Heart right ventricle (tissue), 16 donors: ENCODE measurements around the gene TTC21A. TPM values are rescaled to one million over a fixed set of nuclear protein-coding genes. Genes with fewer than 3 reads are reported as not detected.

Source experiments
- ATAC-seq, 8 donors: fragments of 200-7000 bp; cut with Tn5 transposase; one replicate each; pipeline ENCODE4 v1.9.1; 2020; ENCODE audit warnings: mild to moderate bottlenecking in 8 of 8, moderate library complexity in 8 of 8, moderate number of reproducible peaks in 1 of 8
- DNase-seq, 2 donors: peaks; one replicate each; pipeline ENCODE4 v3.0.0-alpha.2; 2020
- H3K27ac ChIP-seq, 10 donors: fragments of 200-600 bp; sonication (generic) in 2 of 10; one replicate each; pipeline versions ENCODE4 v1.5.0 to v1.8.0; 2020 to 2022; ENCODE audit warnings: mild to moderate bottlenecking in 3 of 10
- H3K27me3 ChIP-seq, 7 donors: fragments of 200-600 bp; one replicate each; pipeline ENCODE4 v1.8.0; 2021 to 2022; ENCODE audit warnings: mild to moderate bottlenecking in 2 of 7
- H3K36me3 ChIP-seq, 9 donors: fragments of 200-600 bp; sonication (generic) in 1 of 9; one replicate each; pipeline versions ENCODE4 v1.5.0 to v1.8.0; 2020 to 2022; ENCODE audit warnings: mild to moderate bottlenecking in 2 of 9
- H3K4me1 ChIP-seq, 9 donors: fragments of 200-600 bp; sonication (generic) in 1 of 9; one replicate each; pipeline versions ENCODE4 v1.5.0 to v1.8.0; 2020 to 2022; ENCODE audit warnings: mild to moderate bottlenecking in 4 of 9
- H3K4me3 ChIP-seq, 10 donors: fragments of 200-600 bp; sonication (generic) in 2 of 10; one replicate each; pipeline versions ENCODE4 v1.5.0 to v1.8.0; 2020 to 2022; ENCODE audit warnings: mild to moderate bottlenecking in 7 of 10, moderate library complexity in 2 of 10
- H3K9me3 ChIP-seq, 11 donors: fragments of 200-600 bp in 10 of 11; sonication (generic) in 2 of 11; one replicate each; pipeline versions ENCODE4 v1.5.0 to v1.8.0; 2013 to 2022; ENCODE audit warnings: mild to moderate bottlenecking in 2 of 11, control low read depth in 1 of 11, moderate library complexity in 1 of 11
- CTCF ChIP-seq, 9 donors: fragments of 200-600 bp; sonication (generic) in 2 of 9; IDR thresholded peaks; one replicate each; pipeline versions ENCODE4 v1.5.0 to v1.8.0; 2021 to 2022; ENCODE audit warnings: antibody characterized with exemption in 9 of 9, mild to moderate bottlenecking in 5 of 9, moderate library complexity in 1 of 9
- WGBS, 2 donors: extraction: QIAGEN DNeasy Blood & Tissue Kit; methylation state at CpG; one replicate each; pipeline ENCODE4 v1.1.7; 2013; ENCODE audit warnings: inconsistent platforms in 1 of 2; 5-methylcytosine and 5-hydroxymethylcytosine counted together
- intact Hi-C, 10 donors: fragments of 100-400 bp; cut with DNase I; formaldehyde crosslinking; loops; one replicate each; pipeline versions ENCODE4 v1.11.1 to v1.14.2; 2022
- polyA plus RNA-seq, 2 donors: library from polyadenylated mRNA; stranded (reverse); fragments of 200-250 nt; gene quantifications; one replicate each; pipeline ENCODE4 v1.2.3, GENCODE V29; 2013
- total RNA-seq, 10 donors: library from RNA; stranded (reverse); fragmentation: NEBNext Ultra II Directional in 3 of 10; extraction: Animal tissue kit (Norgen Biotek cat#: 25700) in 3 of 10; gene quantifications; one replicate each; pipeline versions ENCODE4 v1.2.1 to v1.2.4, GENCODE V29; 2021 to 2023
- donor health status: Arrhythmogenic right ventricular cardiomyopathy.
- donor health status: ischemic (EF 13 %, LVEDD 7.1; RV severe dilation, severe dysfunction).
- donor health status: healthy with polysubstance abuse.
- donor health status: DM: no; HTN: yes; CAD: no.
- donor health status: DM: no; HTN: no; CAD: no.
- donor health status: ischemic (EF 25% LVEDD 6.9; RV normal size, moderate dysfunction).
- donor health status: ischemic (EF 25% LVEDD 5.7; RV mildly dilated, moderate dysfunction).
- donor health status: healthy.
- donor health status: DM: yes; HTN: yes; CAD: no.
- donor health status: Ischemic cardiomyopathy.
- donor health status: ischemic (EF 35%, LVEDD 5.7; RV mildly dilated, moderate dysfunction).
- donor health status: nonischemic (EF 11% LVEDD 7.7; RV severe dilation, severe dysfunction).
- donor health status: DM: yes; HTN: yes; CAD: no.
- donor health status: PGD.
- donor health status: ischemic (EF 29% LVEDD 5.4; RV normal size, mild dysfunction).
- donor health status: nonischemic (EF 23%, LVEDD 6.1; RV moderate dilation, normal function).

Gene TTC21A
- total and polyA plus RNA-seq, 12 donors = 0.80 to 7.5 (median 1.5) TPM

- peaks cover 0 to 62% (median 0%) of the 10 kb centered on the region in 9 donors for H3K36me3 ChIP-seq
- 80 to 83% methylated on average over 4 of the region's 4 CpGs for WGBS, 2 donors
- peak overlapping the region in 4 of 10 donors; percentile 7 to 67 (median 54) for H3K27ac ChIP-seq
Measured at GRCh38 chr3:39184968-39185285, 77.4 kb downstream of the TTC21A start.

GRCh38 chr3:39185326-39185958, 78.0 kb downstream of the TTC21A start:
- Histone ChIP-seq H3K27me3 (no peaks in the 10 kb centered on the region), H3K4me3 (peak overlapping the region in 1 of 10 donors; percentile 68), H3K27ac (peak overlapping the region in 4 of 10 donors; percentile 13 to 44 (median 28)), H3K9me3 (no peaks in the 10 kb centered on the region), H3K36me3 (peaks cover 0 to 62% (median 0%) of the 10 kb centered on the region in 9 donors), H3K4me1 (peaks cover 14 to 89% (median 53%) of the 10 kb centered on the region in 9 donors)
- TF ChIP-seq CTCF (IDR thresholded peaks at IDR 0.05) = no peak
- 73 to 82% methylated on average over 9 of the region's 9 CpGs for WGBS, 2 donors
- DNase-seq (no peak), ATAC-seq (no peak)
- intact Hi-C loops = loop anchor here in 9 of 10 donors (5.0 to 10.0 kb wide), 7 partner anchors 38 to 102 kb away; partner anchors contain the start of genes GORASP1 (in 2 of the 9) and TTC21A (in 2 of the 9)

More at GRCh38 chr3:39184968-39185285, 77.4 kb downstream of the TTC21A start:
- Histone ChIP-seq H3K4me1 (peaks cover 18 to 89% (median 53%) of the 10 kb centered on the region in 9 donors), H3K9me3 (no peaks in the 10 kb centered on the region), H3K27me3 (no peaks in the 10 kb centered on the region), H3K4me3 (no peak overlapping the region)
- DNase-seq = no peak
- TF ChIP-seq CTCF (IDR thresholded peaks at IDR 0.05) = no peak
- no peak for ATAC-seq
- intact Hi-C loops = loop anchor here in 9 of 10 donors (5.0 to 10.0 kb wide), 9 partner anchors 38 to 102 kb away; partner anchors contain the start of genes GORASP1 (in 3 of the 9) and TTC21A (in 3 of the 9)

- H3K27ac ChIP-seq = peak overlapping the region in 4 of 10 donors; percentile 13 to 44 (median 28)
- no peaks in the 10 kb centered on the region for H3K9me3 ChIP-seq
- WGBS, 2 donors = 54 to 69% methylated on average over 14 of the region's 14 CpGs
- no peak for TF ChIP-seq CTCF (IDR thresholded peaks at IDR 0.05)
- no peaks in the 10 kb centered on the region for H3K27me3 ChIP-seq
- peaks cover 12 to 83% (median 50%) of the 10 kb centered on the region in 9 donors for H3K4me1 ChIP-seq
- intact Hi-C loops = loop anchor here in 9 of 10 donors (5.0 to 10.0 kb wide), 7 partner anchors 39 to 101 kb away; partner anchors contain the start of genes GORASP1 (in 2 of the 9) and TTC21A (in 2 of the 9)
- peak overlapping the region in 4 of 10 donors; percentile 5 to 68 (median 62) for H3K4me3 ChIP-seq
- DNase-seq = peak in 1 of 2 donors; percentile 4
- peaks cover 0 to 62% (median 0%) of the 10 kb centered on the region in 9 donors for H3K36me3 ChIP-seq
- ATAC-seq = no peak
Measured at GRCh38 chr3:39185959-39186691, 78.6 kb downstream of the TTC21A start.

- 49 to 58% methylated on average over 11 of the region's 11 CpGs for WGBS, 2 donors
- intact Hi-C loops = loop anchor here in 9 of 10 donors (5.0 to 10.0 kb wide), 7 partner anchors 39 to 101 kb away; partner anchors contain the start of genes GORASP1 (in 2 of the 9) and TTC21A (in 2 of the 9)
- Histone ChIP-seq H3K27ac (peak overlapping the region in 4 of 10 donors; percentile 9 to 44 (median 28)), H3K9me3 (no peaks in the 10 kb centered on the region), H3K4me1 (peaks cover 12 to 78% (median 48%) of the 10 kb centered on the region in 9 donors), H3K27me3 (no peaks in the 10 kb centered on the region), H3K36me3 (peaks cover 0 to 62% (median 0%) of the 10 kb centered on the region in 9 donors), H3K4me3 (peak overlapping the region in 4 of 10 donors; percentile 5 to 68 (median 62))
- no peak for TF ChIP-seq CTCF (IDR thresholded peaks at IDR 0.05)
- no peak for ATAC-seq
- no peak for DNase-seq
Measured at GRCh38 chr3:39186692-39187151, 79.2 kb downstream of the TTC21A start.
